IMR-90 (cell line): ENCODE results near the gene COL4A1. TPM values are rescaled to one million over a fixed set of nuclear protein-coding genes. Genes with fewer than 3 reads are reported as not detected.

ENCODE experiments used
- ATAC-seq: fragments of 200-7000 bp; cut with Tn5 transposase; 2 replicates; pipeline ENCODE4 v1.9.1; 2020; ENCODE audit warnings: low read depth, mild to moderate bottlenecking, moderate library complexity
- BruUV-seq: library from RNA; stranded (reverse); fragments of 400-500 nt; replicated peaks from 2 replicates; lab custom pipeline; 2021; lab: Mats Ljungman, UMichigan
- CTCF ChIA-PET: fragments of 300-600 bp; formaldehyde crosslinking; extraction: SDS; loops from one replicate; lab custom pipeline; 2021; ENCODE audit warnings: antibody characterized with exemption; lab: Yijun Ruan, JAX
- POLR2A ChIA-PET: fragments of 300-600 bp; sonication (Branson Sonifier 250); formaldehyde crosslinking; loops from one replicate; lab custom pipeline; 2022; ENCODE audit warnings: antibody characterized with exemption; ENCODE audit not compliant: unreplicated experiment; lab: Charles Lee
- DNase-seq: peaks from one replicate; pipeline ENCODE4 v3.0.0; 2013
- H2AFZ ChIP-seq: replicated peaks from 2 replicates; pipeline ENCODE3; 2013; ENCODE audit warnings: low read length, mild to moderate bottlenecking; ENCODE audit not compliant: poor library complexity
- H2AK5ac ChIP-seq: 2 replicates; pipeline ENCODE4 v1.6.1; 2013; ENCODE audit warnings: low read depth, low read length, inconsistent platforms
- H2AK9ac ChIP-seq: replicated peaks from 2 replicates; pipeline ENCODE3; 2013; ENCODE audit warnings: mild to moderate bottlenecking, low read depth, low read length, moderate library complexity; ENCODE audit not compliant: poor library complexity
- H2BK120ac ChIP-seq: 2 replicates; pipeline ENCODE4 v1.6.1; 2013; ENCODE audit warnings: low read depth, low read length, inconsistent platforms
- H2BK15ac ChIP-seq: 3 replicates; pipeline ENCODE4 v1.6.1; 2013; ENCODE audit warnings: low read depth, low read length, inconsistent platforms
- H2BK20ac ChIP-seq: 2 replicates; pipeline ENCODE4 v1.6.1; 2013; ENCODE audit warnings: low read depth, mild to moderate bottlenecking, inconsistent platforms, low read length, moderate library complexity
- H2BK5ac ChIP-seq: 2 replicates; pipeline ENCODE4 v1.6.1; 2013; ENCODE audit warnings: mild to moderate bottlenecking, low read depth, low read length, inconsistent platforms; ENCODE audit not compliant: poor library complexity, severe bottlenecking
- H3K14ac ChIP-seq: replicated peaks from 2 replicates; pipeline ENCODE4 v1.6.1; 2013; ENCODE audit warnings: low read depth, low read length, inconsistent platforms
- H3K18ac ChIP-seq: 2 replicates; pipeline ENCODE4 v1.6.1; 2013; ENCODE audit warnings: low read depth, low read length, control low read depth
- H3K23ac ChIP-seq: 2 replicates; pipeline ENCODE4 v1.6.1; 2013; ENCODE audit warnings: low read depth, low read length, inconsistent platforms
- H3K27ac ChIP-seq: 2 replicates; pipeline ENCODE4 v1.5.1; 2013; ENCODE audit warnings: mild to moderate bottlenecking, control low read depth, low read length; ENCODE audit not compliant: insufficient read depth
- H3K27me3 ChIP-seq: 2 replicates; pipeline ENCODE4 v1.6.1; 2013; ENCODE audit warnings: low read length; ENCODE audit not compliant: control insufficient read depth, insufficient read depth
- H3K36me3 ChIP-seq: 2 replicates; pipeline ENCODE4 v1.6.1; 2013; ENCODE audit warnings: low read length, mixed read lengths; ENCODE audit not compliant: control insufficient read depth, insufficient read depth
- H3K4ac ChIP-seq: 2 replicates; pipeline ENCODE4 v1.6.1; 2013; ENCODE audit warnings: low read depth, low read length, inconsistent platforms
- H3K4me1 ChIP-seq: 2 replicates; pipeline ENCODE4 v1.6.1; 2013; ENCODE audit warnings: low read length, mixed read lengths; ENCODE audit not compliant: control insufficient read depth, insufficient read depth
- H3K4me2 ChIP-seq: 2 replicates; pipeline ENCODE4 v1.6.1; 2013; ENCODE audit warnings: low read depth, mild to moderate bottlenecking, control low read depth, low read length, moderate library complexity
- H3K4me3 ChIP-seq: 2 replicates; pipeline ENCODE4 v1.5.1; 2013; ENCODE audit warnings: low read depth, mild to moderate bottlenecking, control low read depth, low read length, moderate library complexity; ENCODE audit not compliant: insufficient read depth
- H3K56ac ChIP-seq: 2 replicates; pipeline ENCODE4 v1.6.1; 2013; ENCODE audit warnings: low read length, inconsistent platforms; ENCODE audit not compliant: insufficient read depth; ENCODE audit errors: extremely low read depth
- H3K79me1 ChIP-seq, 2 experiments: 2 replicates each; pipeline ENCODE4 v1.6.1; 2013; ENCODE audit warnings: low read length in 2 of 2, inconsistent platforms in 1 of 2, low read depth in 1 of 2
- H3K9ac ChIP-seq: 2 replicates; pipeline ENCODE4 v1.6.1; 2013; ENCODE audit warnings: low read depth, low read length, control low read depth
- H3K9me1 ChIP-seq: 2 replicates; pipeline ENCODE4 v1.6.1; 2013; ENCODE audit warnings: low read length, inconsistent platforms; ENCODE audit not compliant: insufficient read depth
- H3K9me3 ChIP-seq: 2 replicates; pipeline ENCODE4 v1.6.1; 2013; ENCODE audit warnings: low read length; ENCODE audit not compliant: control insufficient read depth, insufficient read depth
- H4K20me1 ChIP-seq: 2 replicates; pipeline ENCODE4 v1.6.1; 2013; ENCODE audit warnings: low read length, inconsistent platforms; ENCODE audit not compliant: insufficient read depth
- H4K5ac ChIP-seq: 2 replicates; pipeline ENCODE4 v1.6.1; 2013; ENCODE audit warnings: mild to moderate bottlenecking, low read depth, low read length, control low read depth
- H4K8ac ChIP-seq, 2 experiments: 2 replicates each; pipeline ENCODE4 v1.6.1; 2013; ENCODE audit warnings: low read depth in 2 of 2, low read length in 2 of 2, control low read depth in 1 of 2, inconsistent platforms in 1 of 2
- H4K91ac ChIP-seq: 2 replicates; pipeline ENCODE4 v1.6.1; 2013; ENCODE audit warnings: low read depth, low read length, inconsistent platforms; ENCODE audit not compliant: insufficient read depth
- BHLHE40 ChIP-seq: fragments of 150-350 bp; IDR thresholded peaks from 2 replicates; pipeline ENCODE4 v1.6.1; 2016; ENCODE audit warnings: mild to moderate bottlenecking, low read depth, low read length
- MAZ ChIP-seq: IDR thresholded peaks from 2 replicates; pipeline ENCODE4 v1.6.1; 2012; ENCODE audit warnings: low read depth, mild to moderate bottlenecking, low read length, improper control_type of control experiment, moderate library complexity, borderline replicate concordance
- MXI1 ChIP-seq: IDR thresholded peaks from 2 replicates; pipeline ENCODE4 v1.6.1; 2012; ENCODE audit warnings: low read depth, mild to moderate bottlenecking, low read length, moderate library complexity, borderline replicate concordance
- RAD21 ChIP-seq: IDR thresholded peaks from 2 replicates; pipeline ENCODE4 v1.6.1; 2012; ENCODE audit warnings: low read length, improper control_type of control experiment
- RCOR1 ChIP-seq: IDR thresholded peaks from 2 replicates; pipeline ENCODE4 v1.6.1; 2012; ENCODE audit warnings: mild to moderate bottlenecking, low read length, improper control_type of control experiment; ENCODE audit not compliant: insufficient replicate concordance
- WGBS, 2 experiments: methylation state at CpG; one replicate each; pipeline versions ENCODE4 v1.1.5 to v1.1.7; 2013; ENCODE audit warnings: missing lambda C conversion rate in 2 of 2; ENCODE audit not compliant: insufficient read length in 1 of 2; ENCODE audit errors: extremely low coverage in 2 of 2; 5-methylcytosine and 5-hydroxymethylcytosine counted together
- dilution Hi-C: fragments of 300-500 bp; cut with HindIII; formaldehyde crosslinking; loops from one replicate; pipeline ENCODE4 v1.14.3; 2018; ENCODE audit warnings: low sequenced_read_pairs; ENCODE audit not compliant: unreplicated experiment
- in situ Hi-C: fragments of 300-500 bp; cut with MboI; formaldehyde crosslinking; loops from 3 replicates; pipeline ENCODE4 v1.14.3; 2019; ENCODE audit warnings: low sequenced_read_pairs, inconsistent platforms, mixed read lengths
- intact Hi-C: fragments of 100-400 bp; cut with micrococcal nuclease; formaldehyde crosslinking; loops from 2 replicates; pipeline ENCODE4 v1.10.0; 2022
- polyA plus RNA-seq, 3 experiments: library from polyadenylated mRNA; depleted of rRNA; stranded (reverse); fragments of >200 nt; gene quantifications; 2 replicates each; pipeline ENCODE4 v1.2.3, GENCODE V29; 2012; ENCODE audit warnings: low replicate concordance in 1 of 3
- total RNA-seq: library from RNA; depleted of rRNA; stranded (reverse); fragments of >200 nt; gene quantifications from 2 replicates; pipeline ENCODE4 v1.2.3, GENCODE V29; 2012
- TF ChIP-seq, protein P1 (sequence below): fragments of 150-350 bp; IDR thresholded peaks from 2 replicates; pipeline ENCODE4 v1.6.1; 2016; ENCODE audit warnings: low read depth, mild to moderate bottlenecking, low read length, moderate library complexity, borderline replicate concordance
- TF ChIP-seq, protein P2 (sequence below): conservative IDR thresholded peaks from 2 replicates; pipeline ENCODE4 v1.5.1; 2012; ENCODE audit warnings: mild to moderate bottlenecking, low read depth, low read length, improper control_type of control experiment

The COL4A1 gene
- total and polyA plus RNA-seq, 2 of the 4 experiments (the other 2 are of a cell fraction): 230 to 337 TPM

DNA sequence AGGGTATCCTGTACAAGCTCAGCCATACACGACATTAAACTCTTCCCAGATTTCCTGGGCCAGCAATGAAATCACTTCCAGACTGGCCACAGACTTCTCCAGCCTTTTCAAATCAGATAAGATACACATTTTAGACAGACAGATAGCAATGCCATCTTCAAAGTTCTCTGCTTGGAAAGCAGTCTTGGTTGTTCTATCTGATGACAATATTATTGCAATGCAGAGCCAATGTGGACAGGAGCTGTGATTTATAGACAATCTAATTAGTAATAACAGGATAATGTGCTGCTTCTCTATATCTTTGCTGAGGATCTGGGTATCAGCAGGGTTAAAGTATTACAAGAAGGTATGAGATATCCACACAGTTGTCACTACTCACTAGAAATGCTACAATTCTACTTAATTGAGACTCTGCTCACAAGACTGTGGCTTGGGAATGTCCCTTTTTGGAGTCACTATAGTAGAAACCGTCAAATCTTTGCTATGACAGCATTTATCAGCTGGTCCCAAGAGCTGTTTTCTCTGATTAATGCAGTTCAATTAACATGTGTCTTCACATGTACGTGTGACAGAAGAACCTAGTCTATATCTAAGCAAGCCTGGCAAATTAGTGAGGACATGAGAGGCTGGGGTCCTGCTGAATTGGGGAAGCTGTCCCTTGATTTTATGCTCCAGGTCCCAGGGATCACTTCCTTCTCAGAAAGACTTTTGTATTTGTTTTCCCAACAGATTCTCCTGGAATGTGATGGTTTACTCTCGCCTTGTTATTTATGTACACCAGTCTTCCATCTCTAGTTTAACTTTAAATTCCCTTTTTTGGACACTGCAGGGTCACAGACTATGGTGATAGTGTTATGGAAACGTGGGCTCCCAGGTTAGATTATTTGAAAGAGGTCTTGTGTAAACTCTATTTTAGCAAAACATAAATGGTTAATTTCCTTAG is 68.8 kb downstream of the COL4A1 start (continued):
- TF ChIP-seq MAZ: no peak

DNA sequence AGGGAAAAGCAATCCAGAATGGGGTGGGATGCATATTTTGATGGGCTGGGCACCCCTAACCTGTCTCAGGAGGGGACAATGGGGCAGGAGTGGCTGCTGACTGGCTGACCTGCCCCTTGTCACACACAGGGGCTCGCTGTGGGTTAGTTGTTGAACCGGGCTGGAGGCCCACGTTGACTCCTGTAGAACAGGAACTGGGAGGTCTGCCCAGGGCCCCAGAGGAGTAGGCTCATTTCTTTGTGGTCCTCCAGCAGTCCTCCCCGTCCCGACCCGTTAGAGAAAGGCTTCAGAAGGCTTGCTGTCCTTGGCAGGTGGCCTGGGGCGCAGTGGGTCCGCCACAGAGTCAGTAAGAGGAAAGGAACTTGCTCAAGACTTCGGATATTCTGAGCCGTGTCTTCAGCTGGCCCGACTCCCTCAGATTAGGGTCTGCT is 70.1 kb downstream of the COL4A1 start:
- Histone ChIP-seq H2AK5ac (no peak overlapping the region), H3K36me3 (peaks cover 38% of the 10 kb centered on the region), H3K4me1 (peaks cover 25% of the 10 kb centered on the region), H2AFZ (no peak overlapping the region), H3K4ac (no peak overlapping the region), H4K20me1 (peaks cover 39% of the 10 kb centered on the region), H3K27me3 (no peaks in the 10 kb centered on the region), H4K8ac (no peak overlapping the region; a peak in 1 of 4 replicates), H4K91ac (no peak overlapping the region), H2BK120ac (no peak overlapping the region), H2BK15ac (no peak overlapping the region), H3K4me2 (no peak overlapping the region), H3K56ac (no peak overlapping the region), H3K14ac (no peak overlapping the region), H3K27ac (no peak overlapping the region), H3K18ac (no peak overlapping the region), H3K9ac (no peak overlapping the region), H3K4me3 (no peak overlapping the region), H2AK9ac (no peak overlapping the region), H3K9me3 (no peaks in the 10 kb centered on the region), H2BK5ac (no peak overlapping the region), H3K79me1 (peaks cover 20 to 86% of the 10 kb centered on the region in 2 experiments), H3K23ac (no peak overlapping the region), H2BK20ac (no peak overlapping the region), H4K5ac (no peak overlapping the region), H3K9me1 (peaks cover 20% of the 10 kb centered on the region)
- TF ChIP-seq RCOR1 (no peak), BHLHE40 (no peak), MXI1 (no peak), RAD21 (no peak)
- TF ChIP-seq, protein P1, sequence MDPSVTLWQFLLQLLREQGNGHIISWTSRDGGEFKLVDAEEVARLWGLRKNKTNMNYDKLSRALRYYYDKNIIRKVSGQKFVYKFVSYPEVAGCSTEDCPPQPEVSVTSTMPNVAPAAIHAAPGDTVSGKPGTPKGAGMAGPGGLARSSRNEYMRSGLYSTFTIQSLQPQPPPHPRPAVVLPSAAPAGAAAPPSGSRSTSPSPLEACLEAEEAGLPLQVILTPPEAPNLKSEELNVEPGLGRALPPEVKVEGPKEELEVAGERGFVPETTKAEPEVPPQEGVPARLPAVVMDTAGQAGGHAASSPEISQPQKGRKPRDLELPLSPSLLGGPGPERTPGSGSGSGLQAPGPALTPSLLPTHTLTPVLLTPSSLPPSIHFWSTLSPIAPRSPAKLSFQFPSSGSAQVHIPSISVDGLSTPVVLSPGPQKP: no peak
- TF ChIP-seq, protein P2, sequence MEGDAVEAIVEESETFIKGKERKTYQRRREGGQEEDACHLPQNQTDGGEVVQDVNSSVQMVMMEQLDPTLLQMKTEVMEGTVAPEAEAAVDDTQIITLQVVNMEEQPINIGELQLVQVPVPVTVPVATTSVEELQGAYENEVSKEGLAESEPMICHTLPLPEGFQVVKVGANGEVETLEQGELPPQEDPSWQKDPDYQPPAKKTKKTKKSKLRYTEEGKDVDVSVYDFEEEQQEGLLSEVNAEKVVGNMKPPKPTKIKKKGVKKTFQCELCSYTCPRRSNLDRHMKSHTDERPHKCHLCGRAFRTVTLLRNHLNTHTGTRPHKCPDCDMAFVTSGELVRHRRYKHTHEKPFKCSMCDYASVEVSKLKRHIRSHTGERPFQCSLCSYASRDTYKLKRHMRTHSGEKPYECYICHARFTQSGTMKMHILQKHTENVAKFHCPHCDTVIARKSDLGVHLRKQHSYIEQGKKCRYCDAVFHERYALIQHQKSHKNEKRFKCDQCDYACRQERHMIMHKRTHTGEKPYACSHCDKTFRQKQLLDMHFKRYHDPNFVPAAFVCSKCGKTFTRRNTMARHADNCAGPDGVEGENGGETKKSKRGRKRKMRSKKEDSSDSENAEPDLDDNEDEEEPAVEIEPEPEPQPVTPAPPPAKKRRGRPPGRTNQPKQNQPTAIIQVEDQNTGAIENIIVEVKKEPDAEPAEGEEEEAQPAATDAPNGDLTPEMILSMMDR: no peak
- ATAC-seq (no peak), DNase-seq (no peak)
- dilution Hi-C loops (no loop called here), intact Hi-C loops (no loop called here), in situ Hi-C loops (no loop called here)
- WGBS, 2 experiments: 81% methylated on average over 6 of the region's 11 CpGs; no CpG with 5 or more reads in 1 of the 2 experiments
- CTCF ChIA-PET: interaction anchor here (3.1 kb wide), 1 partner anchor 11 kb away, joined by 11 read pairs; no protein-coding TSS in a partner anchor
- BruUV-seq: no TSS peak
- POLR2A ChIA-PET: interaction anchor here (0.7 kb wide), 1 partner anchor 11 kb away, joined by 4 read pairs; no protein-coding TSS in a partner anchor
